HG02938 (cell line): ENCODE measurements around the gene DNAH17.

Source experiments
- ATAC-seq: cut with Tn5 transposase; IDR thresholded peaks from one replicate; pipeline ENCODE4 v1.9.1; 2021; ENCODE audit warnings: mild to moderate bottlenecking, moderate library complexity; ENCODE audit not compliant: unreplicated experiment

The DNAH17 gene

DNA sequence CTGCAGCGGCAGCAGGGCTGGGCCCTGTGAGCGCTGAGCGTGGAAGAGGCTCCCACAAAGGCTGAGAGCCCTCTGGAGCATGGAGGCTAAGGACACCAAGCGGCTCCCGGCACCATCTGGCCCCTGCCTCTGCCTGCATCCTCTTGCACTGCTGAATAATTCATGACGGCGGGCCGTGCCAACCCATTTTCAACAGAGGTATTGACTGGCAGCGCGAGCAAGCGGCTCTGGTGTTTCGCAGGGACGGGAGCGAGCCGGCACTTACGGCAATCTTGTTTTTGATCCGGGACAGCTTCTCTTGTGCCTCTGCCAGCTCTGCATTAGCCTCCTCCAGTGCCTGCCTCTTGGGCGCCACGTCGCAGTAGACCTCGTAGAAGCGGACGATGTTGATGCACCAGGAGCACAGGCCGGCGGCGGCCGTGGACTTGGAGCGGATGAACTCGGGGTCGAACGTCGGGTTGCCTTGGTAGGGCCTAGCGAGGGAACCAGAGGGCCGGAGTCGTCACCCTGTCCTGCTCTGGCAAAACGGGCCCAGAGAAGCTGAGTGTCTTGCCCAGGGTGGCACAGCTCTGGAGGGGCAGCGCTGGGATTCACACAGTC, 118.4 kb downstream of the DNAH17 start:
- ATAC-seq = no peak

DNA sequence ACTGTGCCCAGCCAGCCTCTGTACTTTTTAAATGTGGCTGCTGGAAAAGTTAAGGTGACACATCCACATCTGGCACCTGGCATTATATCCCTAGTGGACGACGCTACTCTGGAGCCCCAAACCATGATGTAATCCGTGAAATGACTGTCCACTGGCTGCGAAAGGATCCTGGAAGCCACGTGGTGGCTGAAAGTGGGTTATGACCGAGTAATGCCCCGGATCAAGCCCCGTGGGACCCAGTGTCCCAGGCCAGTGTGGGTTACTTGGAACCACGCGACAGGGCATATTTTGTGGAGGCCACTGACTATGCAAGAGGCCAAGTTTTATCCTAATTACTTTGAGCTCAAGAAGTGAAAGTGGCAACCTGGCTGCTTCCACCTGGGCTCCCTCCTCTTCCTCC, 119.1 kb downstream of the DNAH17 start:
- ATAC-seq = no peak

DNA sequence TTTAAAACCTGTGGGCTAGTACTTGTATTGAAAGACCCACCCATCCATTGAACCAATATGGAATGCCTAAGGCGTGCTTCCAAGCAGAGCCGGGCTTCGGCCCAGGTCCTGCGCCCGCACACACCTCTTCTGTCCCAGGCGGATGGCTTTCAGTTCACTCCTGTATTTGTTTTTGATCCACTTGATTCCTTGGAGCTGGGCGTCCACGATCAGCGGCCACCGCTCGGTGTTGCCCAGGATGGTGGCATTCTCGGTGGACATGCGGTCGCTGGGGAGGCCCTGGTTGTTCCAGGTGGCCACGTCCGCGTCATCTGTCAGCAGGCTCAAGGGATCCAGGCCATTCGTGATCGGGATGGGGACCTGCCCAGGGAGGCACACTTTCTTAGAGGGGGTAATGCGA, 122.8 kb downstream of the DNAH17 start:
- no peak for ATAC-seq

DNA sequence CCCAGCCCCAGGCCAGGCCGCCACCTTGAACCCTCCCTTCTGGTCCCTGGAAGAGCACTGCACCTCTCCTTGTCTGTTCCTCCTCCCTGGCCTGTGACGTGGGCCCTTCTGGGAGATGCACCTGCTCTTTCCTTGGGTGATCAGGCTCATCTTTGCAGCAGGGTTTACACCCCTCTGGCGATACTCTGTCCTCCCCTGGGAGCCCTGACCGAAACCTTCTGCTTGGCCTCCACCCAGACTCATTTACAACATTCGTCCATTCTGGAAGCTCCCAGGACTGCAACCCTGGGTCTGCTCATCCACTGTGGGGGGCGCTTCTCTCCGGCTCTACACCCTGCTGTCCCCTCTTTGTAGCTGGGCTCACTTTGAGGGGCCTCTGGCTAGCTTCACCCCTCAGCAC, 125.4 kb downstream of the DNAH17 start:
- no peak for ATAC-seq

DNA sequence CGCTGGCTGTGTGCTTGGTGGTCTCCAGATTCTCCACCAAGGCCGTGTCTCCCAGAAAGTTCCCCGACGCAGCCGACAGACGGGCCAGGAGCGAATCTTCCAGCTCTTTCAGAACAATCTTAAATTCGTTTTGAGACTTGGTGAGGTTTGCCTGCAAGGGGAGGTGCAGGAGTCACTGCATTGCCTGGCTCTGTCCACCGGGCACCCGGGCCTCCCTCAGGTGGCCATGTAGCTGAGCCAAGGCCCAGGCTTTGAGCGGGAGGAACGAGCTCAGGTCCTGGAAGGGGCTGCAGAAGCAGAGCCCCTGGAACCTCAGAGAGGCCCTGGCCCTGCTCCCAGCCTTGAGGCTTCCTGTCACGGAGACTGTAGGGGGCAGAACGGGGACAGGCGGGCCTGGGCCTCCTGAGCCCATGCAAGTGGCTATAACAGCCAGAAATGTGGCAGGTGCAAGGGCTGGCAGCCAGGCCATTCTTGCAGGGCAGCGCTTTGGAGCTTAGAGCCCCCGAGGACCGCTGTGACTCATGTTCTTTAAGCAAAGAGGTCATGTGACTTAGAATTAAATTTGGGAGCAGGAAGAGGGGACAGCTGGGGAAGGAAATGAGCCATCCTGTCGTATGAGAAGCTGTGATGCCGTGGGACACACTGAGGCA, 126.4 kb downstream of the DNAH17 start:
- ATAC-seq = no peak

DNA sequence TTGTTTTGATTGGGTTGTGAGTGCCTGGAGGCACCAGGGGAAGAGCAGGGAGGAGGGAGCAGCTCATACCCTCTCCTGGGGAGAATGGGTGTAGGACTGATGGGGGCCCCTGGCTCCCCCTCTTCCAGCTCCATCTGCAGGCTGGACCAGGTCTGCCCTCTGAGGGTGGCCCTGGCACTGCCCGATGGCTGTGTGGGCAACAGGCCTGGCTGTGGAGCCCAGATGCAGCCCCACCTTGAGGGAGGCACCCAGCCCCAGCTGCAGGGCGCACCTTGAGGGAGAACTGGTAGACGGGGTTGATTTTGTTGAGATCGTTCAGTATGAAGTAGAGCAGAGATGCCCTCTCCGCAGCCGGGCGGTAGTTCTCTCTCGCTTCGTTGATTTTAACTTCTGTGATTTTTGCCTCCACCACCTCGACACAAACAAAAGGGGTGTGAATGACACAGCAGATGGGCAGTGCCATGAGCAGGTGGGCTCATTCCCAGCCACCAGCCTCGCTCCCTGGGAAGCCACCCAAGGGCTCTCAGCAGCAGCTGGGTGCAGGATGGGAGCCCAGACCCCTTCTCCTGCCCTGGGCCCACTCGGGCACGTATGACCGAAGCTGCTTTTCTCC, 127.1 kb downstream of the DNAH17 start:
- no peak for ATAC-seq

DNA sequence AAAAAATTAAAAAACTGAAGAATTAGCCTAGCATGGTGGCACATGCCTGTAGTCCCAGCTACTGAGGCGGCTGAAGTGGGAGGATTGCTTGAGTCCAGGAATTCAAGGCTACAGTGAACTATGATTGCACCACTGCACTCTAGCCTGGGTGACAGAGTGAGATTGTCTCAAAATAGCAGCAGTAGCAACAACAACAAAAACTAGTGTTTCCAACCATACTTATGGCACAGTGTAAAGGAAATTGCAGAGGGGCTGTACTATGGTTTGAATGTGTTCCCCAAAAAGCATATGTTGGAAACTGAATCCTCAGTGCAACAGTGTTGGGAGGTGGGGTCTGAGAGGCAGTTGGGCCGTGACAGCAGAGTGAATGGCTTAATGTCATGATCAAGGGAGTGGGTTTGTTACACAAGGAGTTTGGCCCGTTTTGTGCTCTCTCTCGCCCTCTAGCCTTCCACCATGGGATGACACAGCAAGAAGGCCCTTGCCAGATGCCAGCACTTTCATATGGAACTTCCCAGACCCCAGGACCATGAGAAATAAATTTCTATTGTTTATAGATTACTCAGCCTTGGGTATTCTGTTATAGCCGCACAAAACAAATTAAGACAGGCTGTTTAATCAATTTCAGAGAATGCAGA, 128.7 kb downstream of the DNAH17 start:
- ATAC-seq = no peak

DNA sequence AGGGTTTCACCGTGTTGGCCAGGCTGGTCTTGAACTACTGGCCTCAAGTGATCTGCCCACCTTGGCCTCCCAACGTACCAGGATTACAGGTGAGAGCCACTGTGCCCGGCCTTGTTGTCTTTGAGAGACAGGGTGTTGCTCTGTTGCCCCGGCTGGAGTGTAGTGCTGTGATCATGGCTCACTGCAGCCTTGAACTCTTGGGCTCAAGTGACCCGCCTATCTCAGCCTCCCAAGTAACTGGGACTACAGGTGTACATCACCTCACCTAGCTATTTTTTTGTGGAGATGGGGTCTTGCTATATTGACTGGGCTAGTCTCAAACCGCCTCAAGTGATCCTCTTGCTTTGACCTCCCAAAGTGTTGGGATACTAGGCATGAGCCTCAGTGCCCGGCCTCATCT, 130.4 kb downstream of the DNAH17 start:
- ATAC-seq = no peak

DNA sequence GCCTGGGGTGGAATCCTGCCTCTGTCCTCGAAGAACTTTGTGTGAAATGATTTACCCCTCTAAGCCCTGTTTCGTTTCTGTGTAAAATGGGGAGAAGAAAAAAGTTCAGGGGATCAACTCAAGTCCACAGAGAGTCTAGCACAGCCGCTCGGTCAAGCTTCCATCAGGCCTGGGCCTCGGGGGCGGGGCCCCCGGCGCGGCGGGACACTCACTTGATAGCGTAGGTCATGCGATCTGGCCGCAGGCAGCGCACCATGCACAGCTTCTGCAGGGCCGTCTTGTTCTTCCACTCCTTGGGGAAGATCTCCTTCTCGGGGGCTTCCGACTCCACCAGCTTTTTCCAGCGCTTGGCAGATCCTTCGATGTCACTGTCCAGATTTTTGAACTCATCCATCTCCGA, 132.8 kb downstream of the DNAH17 start:
- ATAC-seq = no peak

DNA sequence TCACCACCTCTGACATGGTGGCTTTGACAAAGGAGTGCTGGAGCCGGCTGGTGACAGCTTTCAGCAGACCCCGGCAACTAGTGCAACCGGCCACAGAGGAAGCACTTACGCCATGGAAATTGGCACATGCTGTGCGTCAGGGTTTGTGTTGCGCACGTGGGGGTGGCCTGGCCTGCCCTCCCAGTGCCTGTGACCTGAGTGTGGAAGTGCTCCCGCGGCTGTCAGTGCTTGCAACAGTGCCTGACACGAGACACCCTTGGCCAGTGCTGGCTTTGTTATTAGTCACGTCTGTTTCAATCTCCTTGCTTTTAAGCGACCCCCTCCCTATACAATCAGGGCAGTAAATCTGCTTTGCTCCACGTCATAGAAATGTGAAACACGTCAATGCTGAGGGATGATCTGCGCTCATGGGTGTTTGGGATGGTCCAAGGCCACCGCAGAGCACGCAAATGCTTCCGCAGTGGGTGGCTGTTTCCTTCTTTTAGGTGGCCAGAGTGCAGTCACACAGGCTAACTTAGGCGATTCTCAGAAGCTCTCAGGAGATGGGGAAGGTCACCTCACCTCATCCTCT, 134.5 kb downstream of the DNAH17 start:
- no peak for ATAC-seq

DNA sequence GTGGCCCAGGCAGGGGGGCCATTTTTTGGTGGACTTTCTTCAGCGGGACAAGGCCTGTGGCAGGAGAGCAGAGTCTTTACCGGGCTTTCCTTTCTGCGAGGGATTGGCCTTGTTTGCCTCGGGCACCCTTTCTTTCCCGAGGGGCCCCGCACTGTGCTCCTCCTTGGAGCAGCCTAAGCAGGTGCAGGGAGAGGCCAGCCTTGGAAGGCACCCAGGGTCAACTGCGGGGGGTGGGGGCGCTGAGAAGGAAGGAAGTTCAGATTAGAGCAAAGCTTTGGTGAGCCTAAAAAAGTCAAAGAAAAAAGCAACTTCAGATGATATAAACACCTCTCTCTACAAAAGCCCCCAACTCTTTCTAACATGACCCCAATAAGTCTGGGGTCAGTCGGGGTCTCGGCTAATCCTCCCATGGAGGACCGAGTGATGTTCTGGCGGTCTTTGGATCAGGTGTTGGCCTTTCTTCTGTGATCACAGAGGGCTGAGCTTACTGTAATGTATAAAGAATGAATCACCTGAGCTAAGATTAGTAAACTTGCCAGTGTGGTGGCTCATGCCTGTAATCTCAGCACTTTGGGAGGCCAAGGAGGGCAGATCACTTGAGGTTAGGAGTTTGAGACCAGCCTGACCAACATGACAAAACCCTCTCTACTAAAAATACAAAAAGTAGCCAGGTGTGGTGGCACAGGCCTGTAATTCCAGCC, 135.8 kb downstream of the DNAH17 start:
- no peak for ATAC-seq

DNA sequence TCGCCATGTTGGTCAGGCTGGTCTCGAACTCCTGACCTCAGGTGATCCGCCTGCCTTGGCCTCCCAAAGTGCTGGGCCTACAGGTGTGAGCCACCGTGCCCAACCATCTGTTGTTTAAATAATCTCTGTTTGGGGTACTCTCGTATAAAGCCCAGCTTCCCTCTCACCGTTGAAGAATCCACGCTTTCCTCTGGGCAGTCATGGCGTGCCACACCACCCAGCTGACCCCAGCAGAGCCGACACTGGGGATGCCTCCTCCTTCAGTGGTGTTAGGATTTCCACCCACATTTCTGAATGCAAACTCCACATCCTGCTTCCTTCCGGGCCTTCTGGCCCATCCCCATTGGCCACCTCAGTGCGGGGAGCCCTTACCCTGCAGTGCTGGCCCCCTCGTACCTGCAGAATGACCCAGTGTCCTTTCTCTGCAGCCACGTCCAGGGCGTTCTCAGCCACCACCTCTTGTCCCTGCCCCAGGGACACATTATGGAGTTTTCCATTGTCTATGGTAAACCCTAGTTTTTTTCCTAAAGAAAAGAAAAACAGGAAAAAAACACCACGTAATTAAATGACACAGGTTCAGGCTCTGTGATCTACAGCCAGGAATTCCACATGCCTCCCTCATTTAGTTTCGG, 138.4 kb downstream of the DNAH17 start:
- no peak for ATAC-seq

DNA sequence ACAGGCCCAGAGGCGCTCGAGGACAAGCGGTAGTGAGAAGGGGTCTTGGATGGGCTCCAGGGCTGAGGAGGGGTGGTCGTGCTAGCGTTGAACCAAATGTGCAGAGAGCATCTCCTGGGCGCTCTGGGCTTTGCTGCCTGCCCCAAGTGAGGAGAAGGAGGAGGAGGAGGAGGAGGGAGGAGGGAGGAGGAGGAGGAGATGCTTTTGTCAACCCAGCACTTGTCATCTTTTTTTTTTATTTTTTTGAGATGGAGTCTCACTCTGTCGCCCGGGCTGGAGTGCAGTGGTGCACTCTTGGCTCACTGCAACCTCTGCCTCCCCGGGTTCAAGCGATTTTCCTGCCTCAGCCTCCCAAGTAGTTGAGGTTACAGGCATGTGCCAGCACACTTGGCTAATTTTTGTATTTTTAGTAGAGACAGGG, 138.9 kb downstream of the DNAH17 start:
- no peak for ATAC-seq

DNA sequence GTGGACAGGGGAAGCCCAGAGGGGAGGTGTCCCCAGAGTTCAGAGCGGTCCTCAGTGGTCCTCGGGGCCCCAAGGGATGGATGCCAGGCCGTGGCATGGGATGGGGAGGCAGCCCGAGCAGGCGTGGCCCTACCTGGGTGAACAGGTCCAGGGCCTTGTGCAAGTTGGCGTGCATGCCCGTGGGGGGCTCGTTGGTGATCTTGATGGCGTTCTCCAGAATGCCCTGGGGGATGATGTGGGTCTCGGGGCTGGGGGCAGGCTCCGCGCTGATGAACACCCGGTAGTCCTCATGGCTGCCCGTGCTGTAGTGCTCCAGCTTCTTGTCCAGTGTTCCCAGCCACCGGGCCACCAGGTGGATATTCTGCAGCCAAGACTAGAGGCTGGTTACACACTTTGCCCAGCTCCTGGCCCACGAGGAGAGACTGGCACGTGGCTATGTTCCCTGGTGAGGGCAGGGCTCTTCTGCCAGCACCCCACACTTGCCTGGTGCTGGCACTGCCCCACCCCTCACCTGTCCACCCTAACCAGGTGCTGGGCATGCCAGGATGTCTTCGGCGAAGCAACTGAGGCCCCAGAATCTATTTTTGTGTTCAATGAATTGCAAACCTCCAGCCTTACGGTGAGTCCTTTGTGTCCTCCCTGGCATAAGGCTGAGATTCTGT, 139.6 kb downstream of the DNAH17 start:
- no peak for ATAC-seq

DNA sequence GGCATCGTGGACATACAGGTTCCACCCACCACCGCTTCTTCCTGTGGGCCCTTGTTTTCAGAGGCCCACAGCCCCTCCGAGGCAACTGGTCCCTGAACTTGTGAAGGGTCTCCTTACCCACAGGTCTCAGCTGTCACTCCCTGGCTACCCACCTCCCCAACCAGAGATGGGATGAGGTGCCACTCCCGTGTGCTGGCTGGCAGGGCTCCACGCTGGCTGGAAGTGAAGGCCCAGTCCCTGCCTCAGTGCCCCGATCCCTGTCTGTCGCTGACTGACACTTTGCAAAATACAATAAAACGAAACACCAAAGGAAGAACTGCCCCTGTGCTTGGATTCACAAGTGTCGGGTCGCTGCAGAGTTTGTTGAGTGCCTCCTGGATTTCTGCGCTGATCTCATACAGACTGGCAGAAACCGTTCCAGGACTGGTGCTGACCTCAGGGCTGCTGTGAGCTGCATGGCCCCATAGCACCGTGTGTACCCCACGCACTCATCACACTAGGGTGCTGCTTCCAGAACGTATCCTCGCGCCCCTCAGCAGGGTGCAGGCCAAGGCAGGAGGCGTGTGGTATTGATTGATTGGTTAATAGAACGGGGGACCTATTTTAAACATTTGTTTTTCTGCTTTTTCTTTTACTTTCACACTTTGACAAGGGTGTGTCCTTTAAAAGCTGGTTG, 141.7 kb downstream of the DNAH17 start:
- ATAC-seq = no peak

DNA sequence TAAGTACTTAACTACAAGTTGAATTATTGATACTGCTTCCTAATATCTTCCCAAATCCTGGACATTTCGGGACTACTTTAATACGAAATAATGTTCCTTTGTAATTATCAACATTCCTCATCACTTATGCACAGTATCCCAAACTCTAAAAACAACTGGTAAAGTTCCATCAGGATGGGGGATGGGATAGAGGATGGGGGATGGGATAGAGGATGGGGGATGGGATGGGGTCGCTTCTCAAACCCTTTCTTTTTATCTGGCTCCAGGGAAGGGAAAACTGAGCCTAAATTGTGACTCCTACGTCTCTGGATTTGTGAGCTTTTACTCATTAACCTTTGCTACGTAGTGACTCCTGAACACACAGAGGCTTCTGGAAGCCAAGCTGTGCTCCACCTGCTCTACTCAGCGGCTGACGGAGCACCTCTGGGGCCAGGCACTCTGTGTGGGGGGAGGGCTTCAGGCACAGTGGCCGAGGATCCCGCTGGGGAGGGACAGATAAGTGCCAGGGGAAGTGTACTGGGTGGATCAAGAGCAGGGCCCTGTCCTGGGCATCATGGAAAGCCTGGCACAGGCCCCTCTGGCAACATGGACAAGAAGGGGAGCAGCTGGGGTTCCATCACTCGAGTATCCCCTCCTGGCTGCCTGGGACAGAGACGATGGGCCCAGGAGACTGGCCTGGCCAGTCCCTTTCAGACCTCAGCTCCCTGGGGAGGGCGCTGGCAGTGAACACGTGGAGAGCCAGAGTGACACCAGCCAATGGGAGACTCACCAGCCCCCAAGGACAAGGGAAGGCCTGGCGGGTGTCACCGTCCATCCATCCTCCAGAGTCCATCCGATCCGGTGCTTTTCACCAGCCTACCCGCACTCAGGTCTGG, 142.5 kb downstream of the DNAH17 start:
- no peak for ATAC-seq

DNA sequence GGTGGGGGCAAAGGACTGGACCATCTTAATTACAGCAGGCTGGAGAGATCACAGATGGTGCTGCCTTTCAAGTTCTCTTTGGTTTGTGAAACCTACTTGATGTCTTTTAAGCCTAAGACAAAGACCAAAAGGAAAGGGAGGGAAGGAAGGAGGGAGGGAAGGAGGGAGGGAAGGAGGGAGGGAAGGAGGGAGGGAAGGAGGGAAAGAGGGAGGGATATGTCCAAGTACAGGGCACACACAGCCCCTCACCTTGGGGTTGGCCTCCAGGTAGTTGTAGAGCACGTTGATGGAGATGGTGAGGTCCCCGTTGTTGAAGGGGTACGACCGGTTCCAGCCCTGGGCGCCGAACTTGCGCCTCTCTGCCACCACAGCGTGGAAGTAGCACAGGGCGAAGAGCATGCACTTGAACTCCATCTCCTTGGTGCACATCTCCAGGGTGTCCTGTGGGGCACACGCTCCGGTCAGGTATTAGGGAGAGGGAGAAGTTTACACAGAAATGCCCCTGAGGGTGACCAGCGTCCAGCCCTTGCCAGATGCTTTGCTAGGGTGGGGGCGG, 143.3 kb downstream of the DNAH17 start:
- no peak for ATAC-seq

DNA sequence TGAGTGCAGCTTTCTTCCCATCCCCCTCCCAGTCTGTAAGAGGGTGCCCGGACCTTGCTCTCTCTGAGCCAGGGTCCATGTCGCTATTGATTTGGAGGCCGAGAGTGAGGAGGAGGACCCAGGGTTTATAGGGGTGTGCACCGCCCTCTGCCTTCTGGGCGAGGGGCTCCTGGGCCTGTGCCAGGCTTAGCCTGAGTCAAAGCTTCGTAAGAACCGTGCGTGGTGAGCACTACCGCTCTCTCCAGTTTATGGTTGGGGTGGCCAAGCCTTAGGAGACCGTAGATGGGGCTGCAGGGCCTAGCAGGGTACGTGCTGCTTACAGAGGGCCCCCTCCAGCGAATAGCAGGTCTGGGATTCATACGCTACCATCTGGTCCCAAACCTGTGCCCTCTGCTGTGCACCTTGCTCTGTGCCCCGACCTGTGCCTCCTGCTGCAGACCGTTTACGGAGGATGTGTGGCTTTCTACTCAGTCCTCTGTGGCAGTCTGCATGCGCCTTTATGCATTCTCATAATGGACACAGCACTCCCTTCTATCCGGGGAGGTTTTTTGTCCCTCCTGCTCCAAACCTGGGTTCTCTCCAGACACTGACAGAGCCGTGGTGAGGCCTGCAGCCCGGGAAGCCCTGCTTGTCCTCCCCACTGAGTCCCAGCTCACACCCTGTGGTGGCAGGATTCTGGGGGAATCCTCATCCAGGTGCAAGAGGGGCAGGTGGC, 144.0 kb downstream of the DNAH17 start:
- no peak for ATAC-seq
